GM19455 (cell line): ENCODE results near the gene UBA7.
"Not testable (repeated sequence)": the region's sequence is repeated elsewhere in the genome, so short reads cannot be mapped to it uniquely, and the experiment has no call there.

Experiments used
- ATAC-seq: cut with Tn5 transposase; IDR thresholded peaks from one replicate; pipeline ENCODE4 v1.9.1; 2021; ENCODE audit not compliant: unreplicated experiment

UBA7 gene, protein sequence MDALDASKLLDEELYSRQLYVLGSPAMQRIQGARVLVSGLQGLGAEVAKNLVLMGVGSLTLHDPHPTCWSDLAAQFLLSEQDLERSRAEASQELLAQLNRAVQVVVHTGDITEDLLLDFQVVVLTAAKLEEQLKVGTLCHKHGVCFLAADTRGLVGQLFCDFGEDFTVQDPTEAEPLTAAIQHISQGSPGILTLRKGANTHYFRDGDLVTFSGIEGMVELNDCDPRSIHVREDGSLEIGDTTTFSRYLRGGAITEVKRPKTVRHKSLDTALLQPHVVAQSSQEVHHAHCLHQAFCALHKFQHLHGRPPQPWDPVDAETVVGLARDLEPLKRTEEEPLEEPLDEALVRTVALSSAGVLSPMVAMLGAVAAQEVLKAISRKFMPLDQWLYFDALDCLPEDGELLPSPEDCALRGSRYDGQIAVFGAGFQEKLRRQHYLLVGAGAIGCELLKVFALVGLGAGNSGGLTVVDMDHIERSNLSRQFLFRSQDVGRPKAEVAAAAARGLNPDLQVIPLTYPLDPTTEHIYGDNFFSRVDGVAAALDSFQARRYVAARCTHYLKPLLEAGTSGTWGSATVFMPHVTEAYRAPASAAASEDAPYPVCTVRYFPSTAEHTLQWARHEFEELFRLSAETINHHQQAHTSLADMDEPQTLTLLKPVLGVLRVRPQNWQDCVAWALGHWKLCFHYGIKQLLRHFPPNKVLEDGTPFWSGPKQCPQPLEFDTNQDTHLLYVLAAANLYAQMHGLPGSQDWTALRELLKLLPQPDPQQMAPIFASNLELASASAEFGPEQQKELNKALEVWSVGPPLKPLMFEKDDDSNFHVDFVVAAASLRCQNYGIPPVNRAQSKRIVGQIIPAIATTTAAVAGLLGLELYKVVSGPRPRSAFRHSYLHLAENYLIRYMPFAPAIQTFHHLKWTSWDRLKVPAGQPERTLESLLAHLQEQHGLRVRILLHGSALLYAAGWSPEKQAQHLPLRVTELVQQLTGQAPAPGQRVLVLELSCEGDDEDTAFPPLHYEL

DNA sequence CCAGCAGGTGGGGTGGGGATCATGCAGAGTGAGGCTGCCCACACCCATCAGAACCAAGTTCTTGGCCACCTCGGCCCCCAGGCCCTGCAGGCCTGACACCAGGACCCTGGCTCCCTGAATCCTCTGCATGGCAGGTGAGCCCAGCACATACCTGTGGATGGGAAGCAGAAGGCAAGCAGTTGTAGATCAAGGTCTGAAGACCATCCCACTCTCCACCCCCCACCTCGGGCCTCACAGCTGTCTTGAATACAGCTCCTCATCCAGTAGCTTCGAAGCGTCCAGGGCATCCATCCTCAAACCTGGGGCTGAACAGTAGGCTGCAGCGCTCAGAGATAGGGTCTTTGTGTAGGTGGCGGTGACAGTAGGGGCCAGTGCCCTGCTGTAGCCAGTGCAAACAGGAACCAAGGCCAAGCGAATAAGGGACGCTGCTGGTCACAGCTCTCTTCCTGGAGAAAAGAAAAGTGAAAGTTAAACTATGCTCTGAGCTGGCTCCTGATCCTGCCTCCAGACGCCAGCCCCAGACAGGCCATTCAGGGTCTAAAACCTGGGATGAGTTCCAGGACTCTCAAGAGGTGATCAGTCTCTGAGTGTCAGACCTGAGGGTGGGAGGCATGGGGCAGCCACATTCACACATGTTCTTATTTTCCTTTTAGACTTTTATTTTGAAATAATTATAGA, at the start of gene UBA7:
Gene UBA7, minus strand, starts transcription at position 457 of the 678 bp plus-strand sequence. Its CDS starts 166 bp downstream, at position 291.
- ATAC-seq = no peak

DNA sequence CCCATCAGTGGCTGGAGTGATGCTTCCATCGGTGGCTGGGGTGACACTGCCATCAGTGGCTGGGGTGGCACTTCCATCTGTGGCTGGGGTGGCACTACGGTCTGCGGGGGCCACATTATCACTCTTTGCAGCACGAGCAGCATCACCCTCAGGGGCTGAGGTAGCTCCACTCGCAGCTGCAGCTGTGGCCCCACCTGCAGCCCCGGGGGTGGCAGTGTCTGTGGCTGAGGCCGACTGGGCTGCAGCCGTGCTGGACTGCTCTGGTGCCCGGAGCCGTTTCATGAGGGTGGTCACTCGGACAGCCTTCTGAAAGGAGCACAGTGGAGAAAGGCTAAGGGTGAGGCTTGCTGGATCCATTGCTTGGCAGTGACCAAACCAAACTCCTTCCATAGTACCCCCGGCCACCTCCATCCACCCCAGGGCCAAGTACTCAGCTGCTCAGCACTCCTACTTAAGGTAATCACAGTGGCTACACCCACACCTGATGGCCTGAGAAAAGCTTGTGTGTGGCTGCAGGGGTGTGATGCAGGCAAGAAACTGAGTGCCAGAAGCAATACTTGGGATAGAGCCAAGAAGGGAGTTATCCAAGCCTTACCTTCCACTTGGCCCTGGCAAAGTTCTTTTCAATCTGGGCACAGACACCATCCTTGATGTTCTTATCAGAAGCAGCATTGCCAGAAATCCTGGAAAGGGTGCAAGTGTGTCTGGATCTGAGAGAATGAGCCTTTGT, 46.0 kb upstream of the UBA7 start:
- ATAC-seq = no peak

DNA sequence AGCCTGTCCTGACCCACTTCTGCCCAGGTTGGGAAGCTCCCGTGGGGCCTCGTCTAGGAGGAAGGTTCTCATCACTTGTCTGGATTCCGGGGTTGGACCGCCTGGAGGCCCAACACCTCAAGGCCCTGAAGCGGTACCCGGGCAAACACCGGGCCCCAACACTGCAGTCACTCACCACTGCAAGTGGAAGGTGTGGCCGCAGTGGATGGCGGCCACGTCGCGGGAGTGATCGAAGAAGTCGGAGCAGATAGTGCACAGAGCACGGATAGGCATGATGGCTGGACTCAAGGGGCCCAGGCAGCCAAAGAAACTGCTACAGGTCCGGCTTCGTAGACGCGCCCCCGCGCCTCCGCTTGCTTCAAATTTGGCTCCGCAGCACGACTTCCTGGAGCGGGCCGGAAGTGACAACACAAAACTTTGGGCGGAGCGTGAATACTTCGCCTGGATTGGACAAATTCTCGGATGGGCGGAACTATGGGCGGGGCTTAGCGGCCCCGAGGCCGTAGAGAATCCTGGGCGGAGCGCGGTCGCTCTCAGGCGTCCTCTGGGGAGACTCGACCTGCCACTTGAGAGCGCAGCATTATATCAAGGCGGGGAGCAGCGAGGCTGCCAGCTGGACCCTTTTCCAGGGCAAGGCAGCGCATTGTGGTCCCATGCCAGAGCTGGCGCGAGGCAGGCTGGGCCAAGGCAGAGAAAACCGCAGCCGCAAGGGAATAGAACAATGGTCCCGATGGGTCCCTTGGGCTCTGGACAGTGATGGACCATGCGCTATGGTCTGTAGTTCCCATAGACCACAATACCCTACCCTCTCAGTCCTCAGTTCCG, 42.6 kb upstream of the UBA7 start, which contains the start of gene TRAIP:
Gene TRAIP, minus strand, starts transcription at position 384 of the 825 bp plus-strand sequence. Its CDS starts 111 bp downstream, at position 273.
- ATAC-seq = peak; percentile 94

DNA sequence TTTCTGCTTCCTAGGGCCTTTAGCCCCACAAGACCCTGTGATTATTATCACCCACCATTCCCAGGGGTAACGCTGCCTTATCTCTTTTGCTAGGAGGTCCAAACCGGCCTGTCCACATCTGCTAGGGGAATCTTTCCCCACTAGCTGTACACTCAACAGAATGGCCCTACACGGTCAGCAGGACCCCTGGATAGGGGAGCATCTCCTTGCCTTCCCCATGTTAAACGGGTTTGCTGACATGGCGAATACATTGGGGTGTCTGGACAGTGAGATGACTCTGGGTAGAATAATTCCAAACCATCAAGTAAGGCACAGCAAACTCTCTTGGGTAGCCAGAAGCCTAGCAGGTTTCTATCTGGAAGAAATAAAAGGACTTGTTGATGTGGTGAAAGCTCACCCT, 41.9 kb upstream of the UBA7 start:
- no peak for ATAC-seq

DNA sequence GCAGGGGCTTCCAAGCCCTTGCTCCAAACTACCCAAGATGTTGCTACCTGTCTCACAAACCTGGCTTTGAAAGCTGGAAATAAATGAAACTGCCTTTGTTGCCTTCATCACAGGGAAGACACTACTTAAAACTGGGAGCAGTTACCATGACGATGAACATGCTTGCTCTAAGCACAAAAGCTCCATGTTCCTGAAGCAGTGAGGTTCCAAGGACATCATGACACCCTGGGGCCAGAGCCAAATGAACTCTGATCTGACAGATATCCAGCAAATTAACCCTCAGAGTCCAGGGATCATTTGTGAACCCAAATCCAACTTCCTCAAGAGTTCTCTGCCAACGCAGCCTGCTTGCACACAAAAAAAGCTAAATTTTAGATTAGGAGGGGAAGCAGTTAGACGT, 31.9 kb upstream of the UBA7 start:
- no peak for ATAC-seq

DNA sequence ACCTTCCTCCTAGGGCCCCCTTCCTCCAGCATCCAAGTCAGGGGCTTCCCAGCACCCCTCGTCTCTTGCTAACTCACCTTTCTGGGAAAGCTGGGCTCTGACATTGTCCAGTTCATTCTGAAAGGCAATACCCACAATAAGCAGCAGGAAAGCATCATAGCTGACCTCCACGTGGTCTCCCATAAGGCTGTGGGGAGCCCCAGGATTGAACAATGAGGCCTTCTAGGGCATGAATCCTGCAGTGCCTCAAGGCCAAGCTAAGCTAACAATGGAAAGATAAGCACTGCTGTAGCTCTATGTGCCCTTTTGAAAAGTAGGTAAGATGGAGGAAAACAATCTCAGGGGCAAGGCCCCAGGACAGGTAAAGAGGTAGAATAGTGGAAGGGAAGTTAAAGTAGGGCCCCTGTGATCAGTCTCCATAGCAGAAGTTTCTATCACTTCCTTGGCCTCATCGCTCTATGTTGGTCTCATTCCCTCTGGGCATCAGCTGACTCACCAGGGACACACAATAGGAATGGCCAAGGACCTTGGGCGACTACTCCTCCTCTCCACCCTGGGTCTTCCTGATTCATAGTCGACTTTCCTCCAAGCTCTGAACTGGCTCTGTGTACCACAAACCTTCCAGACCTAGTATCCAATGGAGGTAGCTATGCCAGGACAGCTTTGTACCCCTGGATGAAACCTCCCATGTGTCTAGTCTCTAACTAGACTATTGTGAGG, 30.9 kb upstream of the UBA7 start:
- ATAC-seq = no peak

DNA sequence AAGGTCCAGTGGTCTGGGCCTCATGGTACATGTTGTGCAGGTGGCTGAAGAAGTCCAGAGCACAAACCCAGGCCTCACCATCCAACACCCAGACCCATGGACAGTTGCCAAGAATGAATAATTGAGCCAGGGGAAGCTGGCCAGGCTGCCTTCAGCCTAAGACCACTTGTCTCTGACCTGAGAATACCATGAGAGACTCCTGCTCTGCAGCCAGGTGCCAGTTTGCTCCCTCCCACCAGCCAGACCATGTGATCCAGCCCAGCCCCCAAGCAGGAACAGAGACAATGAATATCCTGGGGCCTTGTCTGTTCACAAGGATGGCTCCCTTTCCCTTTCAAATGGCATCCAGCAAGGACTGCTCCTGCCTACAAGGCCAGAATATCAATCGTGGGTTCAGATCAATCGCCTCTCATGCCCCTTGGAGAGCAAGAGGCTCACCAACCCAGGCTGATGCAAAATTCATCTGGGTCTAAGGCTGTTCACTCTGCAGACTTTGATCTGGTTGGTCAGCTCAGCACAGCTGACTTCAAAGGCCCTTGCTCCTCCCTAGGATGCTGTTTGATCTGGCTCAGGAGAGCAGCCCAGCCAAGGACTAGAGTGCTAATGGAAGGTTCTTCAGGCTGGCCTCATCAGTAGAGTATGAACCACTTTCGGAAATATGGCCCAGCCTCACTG, 29.2 kb upstream of the UBA7 start:
- no peak for ATAC-seq

DNA sequence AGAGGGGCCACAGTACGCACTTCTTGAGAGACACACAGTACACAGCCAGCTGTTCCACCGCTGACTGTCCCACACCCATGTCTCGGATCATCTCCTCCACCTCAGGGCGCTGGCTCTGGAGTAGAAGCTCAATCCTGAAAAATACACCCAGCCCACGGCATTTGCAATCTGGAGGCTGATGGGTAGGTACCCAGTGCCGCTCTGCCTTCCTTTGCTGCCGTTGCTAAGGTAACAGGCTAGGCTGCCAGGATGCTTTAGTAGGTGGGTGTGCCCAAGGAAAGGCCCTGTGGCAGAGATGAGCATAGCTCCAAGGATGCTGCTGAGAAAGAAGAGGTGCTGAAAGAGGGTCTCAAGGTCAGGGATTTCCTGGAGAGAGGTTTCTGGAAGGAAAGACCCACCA, 28.1 kb upstream of the UBA7 start:
- ATAC-seq = no peak

DNA sequence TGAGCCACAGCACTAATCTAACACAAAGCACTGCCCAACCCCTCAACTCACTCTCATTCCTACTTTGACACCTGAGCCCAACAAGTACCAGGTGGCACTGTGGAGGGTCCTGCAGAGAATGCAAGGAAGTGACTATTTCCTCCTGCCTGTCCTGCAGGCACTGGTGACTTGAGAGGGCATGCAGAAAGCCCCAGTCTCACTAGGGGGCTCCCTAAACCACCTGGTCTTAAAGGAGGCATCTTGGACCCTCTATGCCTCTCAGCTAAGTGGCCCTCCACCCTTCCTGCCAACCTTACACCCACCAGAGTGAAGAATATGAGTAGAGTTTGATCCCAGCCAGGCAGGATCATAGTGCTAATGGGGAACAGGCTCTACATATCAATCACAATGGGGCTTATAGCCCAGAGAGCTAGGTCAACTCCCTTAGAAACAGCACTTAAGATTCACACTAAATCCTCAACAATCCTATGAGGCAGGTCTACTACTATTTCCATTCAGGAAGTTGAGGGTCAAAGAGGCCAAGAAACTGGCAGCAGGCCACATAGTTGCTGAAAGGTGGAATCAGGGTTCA, 27.5 kb upstream of the UBA7 start:
- ATAC-seq = no peak

DNA sequence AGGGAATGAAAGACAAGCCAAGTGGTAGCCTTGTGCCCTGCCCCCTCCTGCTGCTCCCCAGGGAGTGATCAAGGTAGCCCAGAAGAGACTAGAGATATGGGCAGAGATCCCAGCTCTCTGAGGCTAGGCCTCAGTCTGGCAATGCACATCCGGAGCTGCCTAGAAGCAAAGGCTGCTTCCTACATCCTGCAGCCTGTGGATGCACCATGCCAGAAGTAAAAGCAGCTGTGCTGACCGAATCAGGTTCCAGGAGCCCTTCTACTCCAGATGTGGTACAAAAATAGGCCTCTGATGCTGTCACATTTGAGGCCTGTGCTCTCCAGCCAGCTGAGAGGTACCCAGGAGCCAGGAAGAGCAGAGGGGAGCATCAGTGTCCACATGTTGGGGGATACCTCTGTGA, 26.6 kb upstream of the UBA7 start:
- ATAC-seq = no peak

DNA sequence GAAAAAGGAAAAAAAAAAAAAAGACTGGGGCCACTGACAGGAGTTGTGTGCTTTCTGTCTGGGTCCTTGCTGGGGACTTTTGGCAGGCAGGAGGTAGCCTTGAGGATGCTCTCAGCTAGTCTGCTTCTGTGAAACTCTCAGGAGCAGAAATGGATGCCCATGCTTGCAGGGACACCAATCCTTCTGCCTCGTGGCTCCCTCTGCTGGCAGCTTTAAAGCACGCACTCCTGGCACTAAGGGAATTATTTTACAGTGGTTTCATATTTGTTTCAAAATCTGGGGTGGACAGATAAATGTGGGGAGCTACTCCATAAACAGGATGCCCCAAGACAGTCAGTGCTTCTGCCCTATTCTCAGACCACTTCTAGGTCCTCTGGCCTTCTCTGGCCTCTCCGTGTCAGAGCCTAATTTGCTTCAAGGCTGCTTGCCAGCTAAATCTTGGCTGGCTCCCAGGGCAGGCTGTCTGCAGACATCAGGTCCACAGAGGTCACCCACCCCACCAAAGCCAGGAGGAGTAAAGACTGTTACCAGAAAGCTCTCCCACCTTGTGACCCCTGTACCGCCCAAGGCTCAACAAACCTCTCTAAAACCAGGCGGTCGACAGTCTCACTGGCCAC, 25.5 kb upstream of the UBA7 start:
- ATAC-seq = no peak

DNA sequence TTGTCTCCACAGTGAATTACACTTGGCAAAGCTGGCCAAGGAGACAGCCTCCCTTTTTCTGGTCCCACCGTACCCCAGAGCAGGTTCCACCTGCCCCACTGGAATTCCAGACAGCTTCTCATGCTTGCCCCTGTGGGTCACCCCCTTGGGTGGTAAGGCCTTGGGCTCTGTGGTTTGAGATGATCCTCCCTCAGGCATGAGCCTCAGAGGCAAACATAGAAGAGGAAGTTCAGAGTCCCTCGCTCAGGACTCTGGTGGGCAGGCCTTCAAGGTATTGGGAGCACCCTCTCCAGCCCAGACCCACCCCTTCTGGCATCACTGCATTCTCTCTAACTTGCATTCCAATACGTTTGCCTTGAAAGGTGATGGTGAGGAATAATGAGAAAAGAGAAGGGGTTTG, 17.6 kb upstream of the UBA7 start:
- no peak for ATAC-seq

DNA sequence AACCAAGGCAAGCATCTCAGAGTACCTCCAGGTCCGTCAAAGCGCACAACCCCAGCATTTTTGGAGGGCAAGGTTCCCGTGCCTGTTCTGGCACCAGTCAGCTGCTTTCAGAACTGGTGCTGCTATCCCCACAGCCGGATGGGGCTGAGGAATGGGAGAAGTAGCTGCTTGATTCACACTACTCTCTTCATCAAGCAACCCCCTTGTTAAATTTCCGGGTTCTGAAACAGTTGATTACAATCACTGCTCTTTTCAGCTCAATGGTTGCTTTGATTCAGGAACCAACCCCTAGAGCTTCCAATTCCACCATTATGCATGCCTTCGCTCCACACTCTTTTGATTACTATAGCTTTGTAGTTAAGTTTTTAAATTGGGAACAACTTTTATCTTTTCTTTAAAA, 12.3 kb upstream of the UBA7 start:
- ATAC-seq = no peak

DNA sequence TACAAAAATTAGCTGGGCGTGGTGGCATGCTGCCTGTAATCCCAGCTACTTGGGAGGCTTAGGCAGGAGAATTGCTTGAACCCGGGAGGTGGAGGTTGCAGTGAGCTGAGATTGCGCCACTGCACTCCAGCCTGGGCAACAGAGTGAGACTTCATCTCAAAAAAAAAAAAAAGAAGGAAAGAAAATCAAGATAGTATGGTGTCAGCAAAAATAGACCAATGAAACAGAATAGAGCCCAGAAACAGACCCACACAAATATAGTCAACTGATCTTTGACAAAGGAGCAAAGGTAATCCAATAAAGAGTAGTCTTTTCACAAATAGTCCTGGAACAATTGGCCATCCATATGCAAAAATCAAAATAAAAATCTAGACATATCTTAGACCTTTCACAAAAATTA, 9.4 kb upstream of the UBA7 start:
- not testable (repeated sequence) for ATAC-seq

DNA sequence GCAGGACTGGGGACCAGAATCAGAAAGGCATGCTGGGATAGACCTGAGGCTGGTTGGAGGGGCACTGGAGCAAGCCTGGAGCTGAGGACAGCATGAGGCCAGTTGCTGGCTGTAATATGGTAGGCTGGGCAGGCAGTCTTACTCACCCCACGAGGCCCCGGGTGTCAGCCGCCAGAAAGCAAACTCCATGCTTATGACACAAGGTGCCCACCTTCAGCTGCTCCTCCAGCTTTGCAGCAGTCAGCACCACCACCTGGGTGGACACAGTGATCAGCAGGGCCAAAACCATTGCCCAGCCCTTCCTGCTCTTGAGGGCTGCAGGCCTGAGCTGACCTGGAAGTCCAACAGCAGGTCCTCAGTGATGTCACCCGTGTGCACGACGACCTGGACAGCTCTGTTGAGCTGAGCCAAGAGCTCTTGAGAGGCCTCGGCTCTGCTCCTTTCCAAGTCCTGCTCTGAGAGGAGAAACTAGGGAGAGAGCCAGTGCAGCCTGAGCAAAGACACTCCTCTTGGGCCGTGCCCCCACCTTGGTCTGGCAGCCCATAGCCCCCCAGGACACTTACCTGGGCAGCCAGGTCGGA, 747 bp downstream of the UBA7 start:
- ATAC-seq = no peak

DNA sequence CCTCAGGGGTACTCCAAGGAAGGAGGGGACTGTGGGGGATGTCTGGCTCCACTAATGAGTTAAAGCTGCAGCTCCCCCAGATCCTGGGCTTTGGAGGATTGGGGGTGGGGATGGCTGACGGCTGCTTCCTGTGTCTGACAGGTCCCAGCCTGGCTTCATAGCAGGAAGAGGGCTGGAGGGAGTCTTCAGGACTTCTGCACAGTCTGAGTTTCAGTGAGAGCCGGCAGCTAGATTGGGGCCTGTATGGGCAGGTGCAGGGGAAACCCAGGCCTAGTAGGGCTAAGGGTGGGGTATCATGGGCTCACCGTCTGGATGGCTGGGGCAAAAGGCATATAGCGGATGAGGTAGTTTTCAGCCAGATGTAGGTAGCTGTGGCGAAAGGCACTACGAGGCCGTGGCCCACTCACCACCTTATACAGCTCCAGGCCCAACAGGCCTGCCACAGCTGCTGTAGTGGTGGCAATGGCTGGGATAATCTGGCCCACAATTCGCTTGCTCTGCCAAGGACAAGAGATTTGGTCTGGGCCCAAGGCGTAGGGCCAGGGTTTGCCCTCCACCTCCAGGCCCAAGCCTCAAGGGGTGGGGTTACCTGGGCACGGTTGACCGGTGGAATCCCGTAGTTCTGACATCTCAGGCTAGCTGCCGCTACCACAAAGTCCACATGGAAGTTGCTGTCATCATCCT, 6.2 kb downstream of the UBA7 start:
- no peak for ATAC-seq

DNA sequence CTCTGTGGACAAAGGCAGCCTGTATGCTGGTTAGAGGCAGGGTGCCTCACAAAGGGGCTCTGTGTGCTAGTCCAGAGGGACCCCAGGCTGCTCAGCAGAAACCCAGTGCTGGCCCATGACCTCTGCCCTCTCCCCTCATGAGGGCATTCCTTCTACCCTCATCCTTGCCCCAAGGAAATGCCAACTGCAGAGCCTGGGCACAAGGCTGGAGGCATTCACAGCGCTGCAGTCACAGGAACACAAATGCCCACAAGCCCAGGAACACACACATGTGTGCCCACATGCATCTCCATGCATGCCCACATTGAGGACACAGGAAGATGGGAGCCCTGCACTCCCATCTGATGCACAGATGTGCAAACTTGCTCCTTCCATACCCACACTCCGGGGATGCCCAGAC, 6.9 kb downstream of the UBA7 start:
- ATAC-seq = no peak
